Measurements from ENCODE around the gene UNK. TPM values are rescaled to one million over a fixed set of nuclear protein-coding genes. Genes with fewer than 3 reads are reported as not detected.

UNK gene
- total and polyA plus RNA-seq, 2 of the 13 experiments (the other 11 are each of a cell fraction or from before 2014, with no cell fraction given): 31.6 to 33.0 TPM

- ATAC-seq (peak; percentile 37), DNase-seq (ENCODE audit: low spot score) (peak; percentile 56)
- TF ChIP-seq KLF12 (CRISPR knock-in tag; IDR thresholded peaks at IDR 0.05; ENCODE audit: borderline replicate concordance) (no peak), DMTF1 (CRISPR knock-in tag; IDR thresholded peaks at IDR 0.05) (no peak), MEF2D (CRISPR knock-in tag; IDR thresholded peaks at IDR 0.05) (peak; percentile 15; the same call in 1 of the 2 replicates), E2F2 (CRISPR knock-in tag; IDR thresholded peaks at IDR 0.05; ENCODE audit: borderline replicate concordance) (no peak), ZNF276 (CRISPR knock-in tag; IDR thresholded peaks at IDR 0.05; ENCODE audit: low read depth) (no peak), ZSCAN9 (CRISPR knock-in tag; IDR thresholded peaks at IDR 0.05; ENCODE audit: borderline replicate concordance) (peak; percentile 23; the same call in 1 of the 2 replicates), ZBTB46 (CRISPR knock-in tag; IDR thresholded peaks at IDR 0.05; ENCODE audit: borderline replicate concordance) (0 out of 2 replicates have a peak, but pooled peaks have one; percentile 69), ONECUT2 (CRISPR knock-in tag; IDR thresholded peaks at IDR 0.05) (peak; percentile 58; the same call in 1 of the 2 replicates), NR2C2 (CRISPR knock-in tag; IDR thresholded peaks at IDR 0.05; ENCODE audit: borderline replicate concordance) (peak; percentile 84), ATF3 (CRISPR knock-in tag; IDR thresholded peaks at IDR 0.05) (no peak), CBFB (CRISPR knock-in tag; IDR thresholded peaks at IDR 0.05) (no peak)
These were observed 13.0 kb upstream of the UNK start for GRCh38 chr17:75771334-75772281.

More at GRCh38 chr17:75771334-75772281, 13.0 kb upstream of the UNK start:
- H3K4me2 ChIP-seq (ENCODE audit: low read depth, low read length): peak overlapping the region; percentile 98
- in situ Hi-C loops (cut with HindIII; ENCODE audit: extremely low pct_ligation_motif_present, low pct_unique_long_range_greater_than_20kb): no loop called here
- H3K36me3 ChIP-seq (replicated peaks in 1 of 2; ENCODE audit: control insufficient read depth in 1 of 2, insufficient read depth in 2 of 2, low read length in 2 of 2): peaks cover 0 to under 1% of the 10 kb centered on the region in 2 experiments; a peak in 2 of 5 replicates
- H3K9ac ChIP-seq (ENCODE audit: insufficient read depth, low read depth, low read length): peak overlapping the region; percentile 10; the same call in 1 of the 2 replicates
- H3K4me3 ChIP-seq (replicated peaks in 1 of 3; ENCODE audit: insufficient read depth in 1 of 3, low read depth in 2 of 3, low read length in 3 of 3): peak overlapping the region; percentile 37 to 58 (median 39); a peak in 5 of 6 replicates
- 6% methylated on average over 17 of the region's 17 CpGs for WGBS (ENCODE audit: low lambda C conversion rate)
- H3K27ac ChIP-seq (ENCODE audit: extremely low read length, insufficient read depth, low read length): no peak overlapping the region
- H3K9me3 ChIP-seq (ENCODE audit: low read length): no peaks in the 10 kb centered on the region
- ChIA-PET CTCF (ENCODE audit: low intra/inter-chr PET ratio, low total read pairs) (interaction anchor here (1.3 to 1.5 kb wide), 2 partner anchors 13 to 17 kb away, joined by 3 to 4 read pairs; no protein-coding TSS in a partner anchor), POLR2A (interaction anchor here (0.7 to 13.1 kb wide), 6 partner anchors 8 to 101 kb away, joined by 3 to 390 read pairs (median 31); partner anchors contain the start of genes GALK1 and UNK)
- no peaks in the 10 kb centered on the region for H3K79me2 ChIP-seq (ENCODE audit: insufficient read depth, low read length)
- FAIRE-seq: peak; percentile 94
- BruUV-seq (replicated peaks): no TSS peak
- peaks cover 2% of the 10 kb centered on the region; the same call in 1 of the 2 replicates for H4K20me1 ChIP-seq (ENCODE audit: insufficient read depth, low read length)
- H2AFZ ChIP-seq (ENCODE audit: low read length): peak overlapping the region; percentile 89
- intact Hi-C loops (cut with micrococcal nuclease; ENCODE audit: unreplicated experiment): no loop called here
- H3K27me3 ChIP-seq (ENCODE audit: control insufficient read depth in 1 of 2, insufficient read depth in 2 of 2, low read length in 2 of 2): no peaks in the 10 kb centered on the region
- peaks cover 58% of the 10 kb centered on the region for H3K4me1 ChIP-seq (ENCODE audit: insufficient read depth, low read length)

Measured in HepG2 (cell line).